ENCODE results near the gene TBX21.

The TBX21 gene

GRCh38 chr17:47733047-47733673 is at the start of gene TBX21:
Gene TBX21, plus strand, starts transcription at chr17:47733236. Its CDS starts 219 bp downstream, at chr17:47733455.
- peak; percentile 61 for ATAC-seq
- TF ChIP-seq BACH2 (CRISPR knock-in tag; IDR thresholded peaks at IDR 0.05; ENCODE audit: borderline replicate concordance) (no peak), PPARA (CRISPR knock-in tag; IDR thresholded peaks at IDR 0.05; ENCODE audit: borderline replicate concordance) (no peak), OSR1 (CRISPR knock-in tag; IDR thresholded peaks at IDR 0.05) (no peak), ZNF565 (CRISPR knock-in tag; conservative IDR thresholded peaks at IDR 0.05; ENCODE audit: low read depth) (no peak), SNAI2 (CRISPR knock-in tag; IDR thresholded peaks at IDR 0.05) (no peak), CSDC2 (CRISPR knock-in tag; IDR thresholded peaks at IDR 0.05) (no peak), GLIS3 (CRISPR knock-in tag; IDR thresholded peaks at IDR 0.05) (no peak), ESRRG (CRISPR knock-in tag; IDR thresholded peaks at IDR 0.05) (no peak), TOX (CRISPR knock-in tag; IDR thresholded peaks at IDR 0.05; ENCODE audit: borderline replicate concordance) (no peak), ZFP3 (CRISPR knock-in tag; IDR thresholded peaks at IDR 0.05) (no peak)
- TF ChIP-seq, protein P1, sequence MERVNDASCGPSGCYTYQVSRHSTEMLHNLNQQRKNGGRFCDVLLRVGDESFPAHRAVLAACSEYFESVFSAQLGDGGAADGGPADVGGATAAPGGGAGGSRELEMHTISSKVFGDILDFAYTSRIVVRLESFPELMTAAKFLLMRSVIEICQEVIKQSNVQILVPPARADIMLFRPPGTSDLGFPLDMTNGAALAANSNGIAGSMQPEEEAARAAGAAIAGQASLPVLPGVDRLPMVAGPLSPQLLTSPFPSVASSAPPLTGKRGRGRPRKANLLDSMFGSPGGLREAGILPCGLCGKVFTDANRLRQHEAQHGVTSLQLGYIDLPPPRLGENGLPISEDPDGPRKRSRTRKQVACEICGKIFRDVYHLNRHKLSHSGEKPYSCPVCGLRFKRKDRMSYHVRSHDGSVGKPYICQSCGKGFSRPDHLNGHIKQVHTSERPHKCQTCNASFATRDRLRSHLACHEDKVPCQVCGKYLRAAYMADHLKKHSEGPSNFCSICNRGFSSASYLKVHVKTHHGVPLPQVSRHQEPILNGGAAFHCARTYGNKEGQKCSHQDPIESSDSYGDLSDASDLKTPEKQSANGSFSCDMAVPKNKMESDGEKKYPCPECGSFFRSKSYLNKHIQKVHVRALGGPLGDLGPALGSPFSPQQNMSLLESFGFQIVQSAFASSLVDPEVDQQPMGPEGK (CRISPR knock-in tag; IDR thresholded peaks at IDR 0.05; ENCODE audit: borderline replicate concordance) = no peak
- TF ChIP-seq, protein P2, sequence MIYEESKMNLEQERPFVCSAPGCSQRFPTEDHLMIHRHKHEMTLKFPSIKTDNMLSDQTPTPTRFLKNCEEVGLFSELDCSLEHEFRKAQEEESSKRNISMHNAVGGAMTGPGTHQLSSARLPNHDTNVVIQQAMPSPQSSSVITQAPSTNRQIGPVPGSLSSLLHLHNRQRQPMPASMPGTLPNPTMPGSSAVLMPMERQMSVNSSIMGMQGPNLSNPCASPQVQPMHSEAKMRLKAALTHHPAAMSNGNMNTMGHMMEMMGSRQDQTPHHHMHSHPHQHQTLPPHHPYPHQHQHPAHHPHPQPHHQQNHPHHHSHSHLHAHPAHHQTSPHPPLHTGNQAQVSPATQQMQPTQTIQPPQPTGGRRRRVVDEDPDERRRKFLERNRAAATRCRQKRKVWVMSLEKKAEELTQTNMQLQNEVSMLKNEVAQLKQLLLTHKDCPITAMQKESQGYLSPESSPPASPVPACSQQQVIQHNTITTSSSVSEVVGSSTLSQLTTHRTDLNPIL (CRISPR knock-in tag; IDR thresholded peaks at IDR 0.05; ENCODE audit: low read depth) = no peak

- ATAC-seq = no peak
- TF ChIP-seq ZFP30 (CRISPR knock-in tag; IDR thresholded peaks at IDR 0.05) (no peak), PPARA (CRISPR knock-in tag; IDR thresholded peaks at IDR 0.05; ENCODE audit: borderline replicate concordance) (0 out of 2 replicates have a peak, but pooled peaks have one; percentile 3)
Observed at GRCh38 chr17:47684025-47684424, 49.0 kb upstream of the TBX21 start.

DNA sequence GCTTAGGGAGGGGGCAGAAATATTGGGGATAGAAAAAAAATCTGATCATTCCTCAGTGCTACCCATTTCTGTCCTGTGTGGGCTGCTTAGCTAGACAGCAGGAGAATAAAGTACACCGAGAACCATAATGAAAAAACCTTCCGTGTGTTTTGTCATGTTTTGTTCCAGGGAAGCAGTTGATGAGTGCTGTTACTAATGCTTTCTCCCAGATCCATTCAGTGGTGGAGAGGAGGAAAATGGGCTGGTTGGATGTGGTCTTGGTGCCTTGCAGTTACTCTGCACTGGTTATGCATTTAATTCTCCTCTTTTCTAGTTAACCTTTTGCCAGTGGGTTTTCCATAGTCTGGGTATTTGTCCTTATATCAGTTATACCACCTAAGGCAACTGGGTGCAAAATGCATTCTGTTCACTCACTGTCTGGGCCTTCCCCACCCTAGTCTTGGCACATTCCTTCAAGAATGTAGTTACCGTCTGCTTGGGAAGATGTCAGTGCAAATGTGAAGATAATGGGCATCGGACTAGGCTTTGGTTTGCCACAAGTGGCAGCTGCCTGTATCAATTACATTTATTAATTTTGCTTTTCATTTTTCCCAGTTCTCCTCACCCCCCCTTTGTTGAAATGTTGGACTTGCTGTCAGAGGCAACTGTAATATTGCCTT is 48.4 kb upstream of the TBX21 start:
- TF ChIP-seq, protein P3, sequence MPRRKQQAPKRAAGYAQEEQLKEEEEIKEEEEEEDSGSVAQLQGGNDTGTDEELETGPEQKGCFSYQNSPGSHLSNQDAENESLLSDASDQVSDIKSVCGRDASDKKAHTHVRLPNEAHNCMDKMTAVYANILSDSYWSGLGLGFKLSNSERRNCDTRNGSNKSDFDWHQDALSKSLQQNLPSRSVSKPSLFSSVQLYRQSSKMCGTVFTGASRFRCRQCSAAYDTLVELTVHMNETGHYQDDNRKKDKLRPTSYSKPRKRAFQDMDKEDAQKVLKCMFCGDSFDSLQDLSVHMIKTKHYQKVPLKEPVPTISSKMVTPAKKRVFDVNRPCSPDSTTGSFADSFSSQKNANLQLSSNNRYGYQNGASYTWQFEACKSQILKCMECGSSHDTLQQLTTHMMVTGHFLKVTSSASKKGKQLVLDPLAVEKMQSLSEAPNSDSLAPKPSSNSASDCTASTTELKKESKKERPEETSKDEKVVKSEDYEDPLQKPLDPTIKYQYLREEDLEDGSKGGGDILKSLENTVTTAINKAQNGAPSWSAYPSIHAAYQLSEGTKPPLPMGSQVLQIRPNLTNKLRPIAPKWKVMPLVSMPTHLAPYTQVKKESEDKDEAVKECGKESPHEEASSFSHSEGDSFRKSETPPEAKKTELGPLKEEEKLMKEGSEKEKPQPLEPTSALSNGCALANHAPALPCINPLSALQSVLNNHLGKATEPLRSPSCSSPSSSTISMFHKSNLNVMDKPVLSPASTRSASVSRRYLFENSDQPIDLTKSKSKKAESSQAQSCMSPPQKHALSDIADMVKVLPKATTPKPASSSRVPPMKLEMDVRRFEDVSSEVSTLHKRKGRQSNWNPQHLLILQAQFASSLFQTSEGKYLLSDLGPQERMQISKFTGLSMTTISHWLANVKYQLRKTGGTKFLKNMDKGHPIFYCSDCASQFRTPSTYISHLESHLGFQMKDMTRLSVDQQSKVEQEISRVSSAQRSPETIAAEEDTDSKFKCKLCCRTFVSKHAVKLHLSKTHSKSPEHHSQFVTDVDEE (CRISPR knock-in tag; IDR thresholded peaks at IDR 0.05) = no peak
- TF ChIP-seq ZC3H10 (CRISPR knock-in tag; IDR thresholded peaks at IDR 0.05) = no peak
- TF ChIP-seq, protein P1 (CRISPR knock-in tag; IDR thresholded peaks at IDR 0.05; ENCODE audit: borderline replicate concordance) = peak; percentile 33; the same call in 1 of the 2 replicates
- TF ChIP-seq ARNTL (CRISPR knock-in tag; IDR thresholded peaks at IDR 0.05; ENCODE audit: borderline replicate concordance, low read depth) = no peak
- no peak for ATAC-seq

DNA sequence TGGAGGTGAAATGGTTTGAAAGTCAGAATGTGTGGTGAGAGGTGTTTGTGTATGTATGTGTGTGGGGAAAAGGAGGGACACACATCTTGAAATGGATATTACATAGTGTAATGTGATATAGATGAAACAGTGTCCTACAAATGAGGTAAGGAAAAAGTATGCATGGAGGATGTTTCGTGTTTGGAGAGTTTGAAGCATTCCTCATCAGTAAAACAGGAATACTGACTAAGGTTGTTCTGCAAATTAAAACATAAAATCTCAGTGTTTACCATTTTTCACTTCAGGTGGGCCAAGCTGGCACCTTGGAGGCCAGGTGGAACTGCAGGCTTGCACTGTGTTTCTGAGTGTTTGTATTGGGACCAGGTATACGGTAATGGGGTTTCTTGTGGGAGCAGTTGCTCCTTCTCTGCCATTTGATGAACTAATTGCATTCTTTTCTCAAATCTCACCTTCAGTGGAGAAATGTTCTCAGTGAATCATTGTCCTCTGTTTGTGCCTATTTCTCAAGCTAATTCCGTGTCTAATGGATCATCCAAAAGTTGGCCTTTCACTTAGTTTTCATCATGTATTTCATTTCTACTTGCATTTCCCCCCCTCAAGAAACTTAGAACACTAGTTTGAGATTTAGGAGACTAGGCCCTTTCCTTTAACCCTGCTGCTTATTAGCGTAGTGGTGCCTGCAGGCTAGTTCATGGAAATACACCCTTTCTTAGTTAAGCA is 47.3 kb upstream of the TBX21 start:
- TF ChIP-seq, protein P2 (CRISPR knock-in tag; IDR thresholded peaks at IDR 0.05; ENCODE audit: low read depth) = no peak
- TF ChIP-seq, protein P3 (CRISPR knock-in tag; IDR thresholded peaks at IDR 0.05) = no peak
- TF ChIP-seq ZNF8 (CRISPR knock-in tag; IDR thresholded peaks at IDR 0.05) (no peak), TCF4 (CRISPR knock-in tag; IDR thresholded peaks at IDR 0.05; ENCODE audit: borderline replicate concordance) (no peak), BACH2 (CRISPR knock-in tag; IDR thresholded peaks at IDR 0.05; ENCODE audit: borderline replicate concordance) (no peak), ZNF70 (CRISPR knock-in tag; IDR thresholded peaks at IDR 0.05) (0 out of 2 replicates have a peak, but pooled peaks have one; percentile 25), ISL1 (CRISPR knock-in tag; IDR thresholded peaks at IDR 0.05) (no peak), ZNF565 (CRISPR knock-in tag; conservative IDR thresholded peaks at IDR 0.05; ENCODE audit: low read depth) (no peak), CSDC2 (CRISPR knock-in tag; IDR thresholded peaks at IDR 0.05) (no peak)
- ATAC-seq = peak; percentile 4; the same call in 1 of the 3 replicates

Data from SK-N-SH treated with all-trans-retinoic acid at 6 μM for 48 hours (cell line).